Lung (tissue), 12 donors: ENCODE data around the gene SETBP1. TPM values are rescaled to one million over a fixed set of nuclear protein-coding genes. Genes with fewer than 3 reads are reported as not detected.

Source experiments
- ATAC-seq: fragments of 200-7000 bp; cut with Tn5 transposase; one replicate; pipeline ENCODE4 v1.9.1; 2020; ENCODE audit warnings: moderate number of reproducible peaks; ENCODE audit not compliant: insufficient read depth, low FRiP score
- DNase-seq, 3 donors: peaks; one replicate each; pipeline ENCODE4 v3.0.0-alpha.2; 2013 to 2017
- H3K27ac ChIP-seq, 2 donors: one replicate each; pipeline ENCODE4 v1.5.1; 2013; ENCODE audit warnings: mild to moderate bottlenecking in 2 of 2, moderate library complexity in 2 of 2, control low read depth in 1 of 2, inconsistent platforms in 1 of 2, low read depth in 1 of 2, low read length in 1 of 2
- H3K27me3 ChIP-seq, 3 donors: one replicate each; pipeline ENCODE4 v1.5.1; 2013; ENCODE audit warnings: low read length in 2 of 3; ENCODE audit not compliant: control insufficient read depth in 3 of 3, insufficient read depth in 3 of 3
- H3K36me3 ChIP-seq, 4 donors: one replicate each; pipeline ENCODE4 v1.5.1; 2013; ENCODE audit warnings: low read length in 4 of 4, mild to moderate bottlenecking in 1 of 4, moderate library complexity in 1 of 4; ENCODE audit not compliant: control insufficient read depth in 4 of 4, insufficient read depth in 4 of 4
- H3K4me1 ChIP-seq, 5 donors: one replicate each; pipeline ENCODE4 v1.5.1; 2013; ENCODE audit warnings: low read length in 5 of 5, mild to moderate bottlenecking in 2 of 5, moderate library complexity in 1 of 5; ENCODE audit not compliant: control insufficient read depth in 5 of 5, insufficient read depth in 5 of 5
- H3K4me3 ChIP-seq: one replicate; pipeline ENCODE4 v1.5.1; 2013; ENCODE audit warnings: mild to moderate bottlenecking, control low read depth, moderate library complexity
- H3K9ac ChIP-seq, 2 donors: one replicate each; pipeline ENCODE4 v1.5.1; 2013; ENCODE audit warnings: low read length in 2 of 2, control low read depth in 1 of 2; ENCODE audit not compliant: insufficient read depth in 1 of 2
- H3K9me3 ChIP-seq, 4 donors: one replicate each; pipeline ENCODE4 v1.5.1; 2013; ENCODE audit warnings: low read length in 3 of 4, mild to moderate bottlenecking in 1 of 4, moderate library complexity in 1 of 4; ENCODE audit not compliant: control insufficient read depth in 4 of 4, insufficient read depth in 3 of 4
- CTCF ChIP-seq: IDR thresholded peaks from 2 replicates; pipeline ENCODE4 v1.5.1; 2012; ENCODE audit warnings: mild to moderate bottlenecking; ENCODE audit errors: control extremely low read depth, extremely low read depth
- WGBS, 2 donors: extraction: QIAGEN DNeasy Blood & Tissue Kit; methylation state at CpG; one replicate each; pipeline ENCODE4 v1.1.7; 2013; 5-methylcytosine and 5-hydroxymethylcytosine counted together
- polyA plus RNA-seq, 2 donors: library from polyadenylated mRNA; stranded (reverse); fragments of 200-250 nt; gene quantifications; one replicate each; pipeline ENCODE4 v1.2.1, GENCODE V29; 2013
- total RNA-seq, 2 donors: library from RNA; depleted of rRNA in 1 of 2; stranded (reverse); fragments of >200 nt in 1 of 2; gene quantifications; one replicate each; pipeline ENCODE4 v1.2.1, GENCODE V29; 2014 to 2021
- donor health status: control.
- donor health status: control.
- donor health status: Bipolar disorder and iron deficiency.
- donor health status: healthy.
- donor health status: DM: yes; HTN: yes; CAD: no.

Gene SETBP1
- total and polyA plus RNA-seq, 4 donors = 1.6 to 43.8 (median 16.6) TPM

- Histone ChIP-seq H3K27ac (no peak overlapping the region), H3K9ac (no peak overlapping the region), H3K27me3 (no peaks in the 10 kb centered on the region), H3K36me3 (peaks cover 0 to 7% (median 0%) of the 10 kb centered on the region in 4 donors), H3K4me3 (no peak overlapping the region), H3K9me3 (no peaks in the 10 kb centered on the region), H3K4me1 (peaks cover 0 to 11% (median 9%) of the 10 kb centered on the region in 5 donors)
- no peak for TF ChIP-seq CTCF
- DNase-seq (no peak), ATAC-seq (no peak)
- WGBS, 2 donors = 83 to 87% methylated on average over 3 of the region's 3 CpGs
These were observed 124.5 kb downstream of the SETBP1 start for GRCh38 chr18:44805176-44805575.

DNA sequence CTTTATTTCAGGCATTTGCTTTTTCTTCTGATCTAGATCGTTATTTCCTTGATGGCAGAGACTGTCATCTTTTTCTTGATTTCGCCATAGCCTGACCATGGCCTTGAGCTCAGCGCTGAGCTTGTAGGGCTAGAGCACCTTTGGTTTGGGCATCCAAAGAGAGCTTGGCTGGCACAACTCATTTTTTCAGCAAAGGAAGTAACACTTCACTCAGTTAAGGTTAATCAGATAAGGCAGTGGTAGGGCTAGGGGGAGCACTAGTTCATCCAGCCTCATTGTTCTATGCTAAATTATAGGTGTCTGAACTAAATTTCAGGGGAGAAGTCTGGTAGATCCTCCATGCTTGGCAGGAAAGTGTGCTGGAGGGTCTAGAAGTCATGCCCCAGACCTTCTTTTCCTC is 125.0 kb downstream of the SETBP1 start:
- Histone ChIP-seq H3K4me3 (no peak overlapping the region), H3K9me3 (no peaks in the 10 kb centered on the region), H3K36me3 (peaks cover 0 to 5% (median 0%) of the 10 kb centered on the region in 4 donors), H3K9ac (no peak overlapping the region), H3K27ac (no peak overlapping the region), H3K4me1 (peaks cover 0 to 11% (median 9%) of the 10 kb centered on the region in 5 donors), H3K27me3 (no peaks in the 10 kb centered on the region)
- ATAC-seq (no peak), DNase-seq (no peak)
- 82 to 94% methylated on average over 3 of the region's 3 CpGs for WGBS, 2 donors
- TF ChIP-seq CTCF = no peak

DNA sequence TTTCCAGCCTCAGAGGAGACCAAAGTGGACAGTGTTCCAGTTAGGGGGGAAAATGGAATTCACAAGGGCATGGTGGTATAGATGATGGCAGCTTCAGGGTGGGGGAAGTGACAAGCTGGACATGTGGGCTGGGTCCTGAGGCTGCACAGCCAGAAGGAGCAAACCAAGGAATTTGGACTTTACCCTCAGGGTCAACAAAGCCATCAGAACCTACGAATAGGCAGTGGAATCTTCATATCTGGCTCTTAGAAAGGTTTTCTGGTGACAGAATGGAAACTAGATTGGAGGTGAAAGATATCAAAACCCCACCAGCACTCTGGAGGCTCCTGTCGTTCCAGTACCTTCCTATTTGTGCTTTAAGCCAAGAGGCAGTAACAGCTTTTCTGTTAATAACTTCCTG is 127.1 kb downstream of the SETBP1 start:
- Histone ChIP-seq H3K27me3 (no peaks in the 10 kb centered on the region), H3K9me3 (no peaks in the 10 kb centered on the region), H3K4me1 (peaks cover 5 to 9% (median 7%) of the 10 kb centered on the region in 5 donors), H3K27ac (no peak overlapping the region), H3K9ac (no peak overlapping the region), H3K36me3 (peaks cover 0 to 4% (median 0%) of the 10 kb centered on the region in 4 donors), H3K4me3 (no peak overlapping the region)
- no peak for TF ChIP-seq CTCF
- 35 to 61% methylated on average over 2 of the region's 2 CpGs for WGBS, 2 donors
- ATAC-seq = no peak
- no peak for DNase-seq

DNA sequence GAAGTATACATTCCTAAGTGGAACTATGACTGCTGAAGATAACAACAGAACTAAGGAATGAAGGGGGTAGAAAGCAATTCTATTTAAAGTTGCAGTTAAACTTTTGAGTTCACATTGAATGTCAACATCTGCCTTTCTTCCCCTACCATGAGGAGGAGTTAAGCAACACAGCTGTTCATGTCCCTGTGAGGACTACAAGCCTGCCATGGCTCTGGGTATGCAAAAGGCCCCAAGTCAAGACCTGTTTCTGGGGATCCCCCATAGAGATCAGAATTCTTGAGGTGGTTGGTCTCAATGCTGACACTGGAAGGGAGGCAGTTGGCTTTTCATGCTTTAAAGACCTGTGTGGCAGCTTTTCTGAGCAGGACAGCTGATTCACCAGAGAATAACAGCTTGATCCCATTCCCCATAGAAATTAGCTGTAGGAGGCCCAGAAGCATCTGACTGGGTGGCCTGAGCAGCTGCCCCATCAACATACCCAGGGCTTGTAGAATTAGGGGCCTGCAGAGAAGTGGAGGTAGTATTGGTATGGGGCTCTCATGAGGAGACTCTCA is 131.0 kb downstream of the SETBP1 start:
- Histone ChIP-seq H3K9me3 (peaks cover 0 to 2% (median 0%) of the 10 kb centered on the region in 4 donors), H3K27me3 (no peaks in the 10 kb centered on the region), H3K27ac (no peak overlapping the region), H3K4me3 (no peak overlapping the region), H3K36me3 (peaks cover 0 to 4% (median 0%) of the 10 kb centered on the region in 4 donors), H3K9ac (no peak overlapping the region), H3K4me1 (peaks cover 0 to 6% (median 3%) of the 10 kb centered on the region in 5 donors)
- ATAC-seq = no peak
- DNase-seq = no peak
- no peak for TF ChIP-seq CTCF
